GM23338 (cell line): Measurements from ENCODE around the gene GMEB2. TPM values are rescaled to one million over a fixed set of nuclear protein-coding genes. Genes with fewer than 3 reads are reported as not detected.

Source experiments
- ATAC-seq: fragments of 200-7000 bp; cut with Tn5 transposase; 3 replicates; pipeline ENCODE4 v1.9.1; 2020
- DNase-seq: peaks from one replicate; pipeline ENCODE4 v3.0.0-alpha.2; 2015; ENCODE audit warnings: low spot score
- H2AFZ ChIP-seq: fragments of 200-600 bp; sonication (generic); 2 replicates; pipeline ENCODE4 v1.8.0; 2016; ENCODE audit warnings: antibody characterized with exemption, mild to moderate bottlenecking, moderate library complexity
- H3F3A ChIP-seq: fragments of 200-600 bp; sonication (generic); replicated peaks from 2 replicates; pipeline ENCODE4 v1.8.0; 2017; ENCODE audit warnings: antibody characterized with exemption, mixed run types, low read depth
- H3K27ac ChIP-seq: fragments of 200-600 bp; sonication (generic); 2 replicates; pipeline ENCODE4 v1.6.1; 2016; ENCODE audit warnings: low read depth
- H3K27me3 ChIP-seq: fragments of 200-600 bp; sonication (generic); 2 replicates; pipeline ENCODE4 v1.8.0; 2016; ENCODE audit warnings: mild to moderate bottlenecking, mixed run types, moderate library complexity; ENCODE audit not compliant: insufficient read depth
- H3K36me3 ChIP-seq: fragments of 200-600 bp; sonication (generic); 2 replicates; pipeline ENCODE4 v1.8.0; 2016; ENCODE audit warnings: mild to moderate bottlenecking; ENCODE audit not compliant: insufficient read depth
- H3K4me1 ChIP-seq: fragments of 200-600 bp; sonication (generic); 2 replicates; pipeline ENCODE4 v1.8.0; 2016; ENCODE audit warnings: mild to moderate bottlenecking, moderate library complexity; ENCODE audit not compliant: insufficient read depth
- H3K4me2 ChIP-seq: fragments of 200-600 bp; sonication (generic); 2 replicates; pipeline ENCODE4 v1.7.1; 2017; ENCODE audit warnings: mixed run types
- H3K4me3 ChIP-seq: fragments of 200-600 bp; sonication (generic); 2 replicates; pipeline ENCODE4 v1.6.1; 2016; ENCODE audit warnings: mixed run types
- H3K79me2 ChIP-seq: fragments of 200-600 bp; sonication (generic); replicated peaks from 2 replicates; pipeline ENCODE4 v1.8.0; 2017; ENCODE audit warnings: mild to moderate bottlenecking; ENCODE audit not compliant: insufficient read depth
- H3K9me2 ChIP-seq: fragments of 200-600 bp; sonication (generic); 2 replicates; pipeline ENCODE4 v1.8.0; 2017; ENCODE audit not compliant: insufficient read depth
- H4K20me1 ChIP-seq: fragments of 200-600 bp; sonication (generic); replicated peaks from 2 replicates; pipeline ENCODE4 v1.8.0; 2017; ENCODE audit warnings: mild to moderate bottlenecking; ENCODE audit not compliant: insufficient read depth
- H3K27ac Mint-ChIP-seq: 2 replicates; pipeline ENCODE4 v1.8.0; 2020; ENCODE audit warnings: inconsistent platforms, mild to moderate bottlenecking, moderate library complexity, mixed read lengths
- H3K27me3 Mint-ChIP-seq: 3 replicates; pipeline ENCODE4 v1.8.0; 2022; ENCODE audit warnings: low read depth, mild to moderate bottlenecking, moderate library complexity, mixed read lengths, inconsistent platforms; ENCODE audit not compliant: insufficient read depth, poor library complexity
- H3K36me3 Mint-ChIP-seq: 3 replicates; pipeline ENCODE4 v1.8.0; 2021; ENCODE audit warnings: low read depth, mild to moderate bottlenecking, inconsistent platforms, moderate library complexity, mixed read lengths
- H3K4me1 Mint-ChIP-seq: 3 replicates; pipeline ENCODE4 v1.8.0; 2020; ENCODE audit warnings: mild to moderate bottlenecking, inconsistent platforms, mixed read lengths
- H3K4me3 Mint-ChIP-seq: 3 replicates; pipeline ENCODE4 v1.8.0; 2021; ENCODE audit warnings: moderate library complexity, mild to moderate bottlenecking, inconsistent platforms, mixed read lengths
- H3K9me3 Mint-ChIP-seq: 3 replicates; pipeline ENCODE4 v1.8.0; 2020; ENCODE audit warnings: moderate library complexity, mild to moderate bottlenecking, inconsistent platforms, mixed read lengths
- CREB1 ChIP-seq: fragments of 250-450 bp; sonication (Bioruptor Pico); IDR thresholded peaks from 2 replicates; pipeline ENCODE4 v1.5.0; 2020; ENCODE audit warnings: low read depth, mild to moderate bottlenecking, moderate library complexity
- CTCF ChIP-seq, 2 experiments: fragments of 200-600 bp in 1 of 2; sonication (generic) in 1 of 2; conservative IDR thresholded peaks; 2 replicates each; pipeline versions ENCODE4 v1.5.1 to v1.6.1; 2016 to 2017; ENCODE audit warnings: antibody characterized with exemption in 2 of 2, low read depth in 2 of 2, mild to moderate bottlenecking in 2 of 2, moderate library complexity in 1 of 2
- ETS1 ChIP-seq: IDR thresholded peaks from 2 replicates; pipeline ENCODE4 v1.6.1; 2016; ENCODE audit warnings: antibody characterized with exemption
- EZH2 ChIP-seq: fragments of 200-600 bp; sonication (generic); IDR thresholded peaks from one replicate; pipeline ENCODE4 v1.8.0; 2017; ENCODE audit warnings: antibody characterized with exemption, mild to moderate bottlenecking, low read depth; ENCODE audit not compliant: unreplicated experiment
- EZH2phosphoT487 ChIP-seq: fragments of 200-600 bp; sonication (generic); IDR thresholded peaks from one replicate; pipeline ENCODE4 v1.8.1; 2018; ENCODE audit warnings: antibody characterized with exemption; ENCODE audit not compliant: unreplicated experiment
- JUNB ChIP-seq: IDR thresholded peaks from one replicate; pipeline ENCODE4 v1.6.1; 2016; ENCODE audit warnings: antibody characterized with exemption; ENCODE audit not compliant: unreplicated experiment
- NANOG ChIP-seq: IDR thresholded peaks from 2 replicates; pipeline ENCODE4 v1.6.1; 2016; ENCODE audit warnings: antibody characterized with exemption, borderline replicate concordance
- POLR2AphosphoS5 ChIP-seq: IDR thresholded peaks from 2 replicates; pipeline ENCODE4 v1.6.1; 2016; ENCODE audit warnings: antibody characterized with exemption, low read depth
- REST ChIP-seq: IDR thresholded peaks from one replicate; pipeline ENCODE4 v1.6.1; 2018; ENCODE audit warnings: antibody characterized with exemption; ENCODE audit not compliant: unreplicated experiment
- STAT1 ChIP-seq: IDR thresholded peaks from one replicate; pipeline ENCODE4 v1.6.1; 2016; ENCODE audit warnings: antibody characterized with exemption; ENCODE audit not compliant: unreplicated experiment
- ZNF114 ChIP-seq: fragments of 250-450 bp; sonication (Bioruptor Pico); IDR thresholded peaks from 2 replicates; pipeline ENCODE4 v1.5.0; 2020; ENCODE audit warnings: mild to moderate bottlenecking, moderate library complexity
- ZNF331 ChIP-seq: fragments of 250-450 bp; sonication (Bioruptor Pico); IDR thresholded peaks from 2 replicates; pipeline ENCODE4 v1.5.0; 2020; ENCODE audit warnings: low read depth, mild to moderate bottlenecking, moderate library complexity
- ZNF462 ChIP-seq: fragments of 250-450 bp; sonication (Bioruptor Pico); IDR thresholded peaks from 2 replicates; pipeline ENCODE4 v1.5.0; 2020; ENCODE audit warnings: mild to moderate bottlenecking, moderate library complexity
- polyA plus RNA-seq: library from polyadenylated mRNA; unstranded; fragments of >200 nt; fragmentation: Nextera tagmentation; extraction: Ambion mirVana; gene quantifications from 2 replicates; pipeline ENCODE4 v1.2.1, GENCODE V29; 2016
- total RNA-seq: library from RNA; depleted of rRNA; stranded (reverse); fragments of >200 nt; shearing (Covaris generic); gene quantifications from 2 replicates; pipeline ENCODE4 v1.2.3, GENCODE V29; 2014

GMEB2 gene
- total and polyA plus RNA-seq, 2 experiments from 2014 or later, result 4.4 to 20.6 TPM

- no peak overlapping the region for H3K4me3 ChIP-seq
- no peaks in the 10 kb centered on the region for H3K9me2 ChIP-seq
- Mint-ChIP-seq H3K9me3 (no peaks in the 10 kb centered on the region), H3K36me3 (peaks cover 42% of the 10 kb centered on the region), H3K27me3 (peaks cover 13% of the 10 kb centered on the region), H3K4me1 (peaks cover 22% of the 10 kb centered on the region), H3K27ac (no peak overlapping the region), H3K4me3 (no peak overlapping the region)
- 0 out of 2 replicates have a peak, but pooled peaks cover 7% of the 10 kb centered on the region for H3K4me1 ChIP-seq
- H3K4me2 ChIP-seq, result no peak overlapping the region
- no peaks in the 10 kb centered on the region; the same call in 1 of the 2 replicates for H4K20me1 ChIP-seq
- DNase-seq (no peak), ATAC-seq (no peak)
- H3K27me3 ChIP-seq, result no peaks in the 10 kb centered on the region
- H3K36me3 ChIP-seq, result no peaks in the 10 kb centered on the region
- TF ChIP-seq POLR2AphosphoS5 (no peak), JUNB (no peak), EZH2phosphoT487 (no peak), CTCF (conservative IDR thresholded peaks at IDR 0.05; ENCODE audit: low read depth in 2 of 2) (no peak), CREB1 (CRISPR knock-in tag) (no peak), NANOG (no peak), ZNF462 (CRISPR knock-in tag) (no peak), ZNF331 (no peak), STAT1 (no peak), ETS1 (no peak), EZH2 (no peak), REST (no peak), ZNF114 (CRISPR knock-in tag) (no peak)
- no peak overlapping the region for H3K27ac ChIP-seq
- H3F3A ChIP-seq, result peaks cover 4% of the 10 kb centered on the region; the same call in 1 of the 2 replicates
- H3K79me2 ChIP-seq, result peaks cover 8% of the 10 kb centered on the region
- H2AFZ ChIP-seq, result no peak overlapping the region
Measured at GRCh38 chr20:63661959-63662812, 35.3 kb upstream of the GMEB2 start.
